ENCODE results near the gene ATG2B.
A peak's percentile ranks its signal among the peaks of the same experiment; 100 is the strongest.

The ATG2B gene

DNA sequence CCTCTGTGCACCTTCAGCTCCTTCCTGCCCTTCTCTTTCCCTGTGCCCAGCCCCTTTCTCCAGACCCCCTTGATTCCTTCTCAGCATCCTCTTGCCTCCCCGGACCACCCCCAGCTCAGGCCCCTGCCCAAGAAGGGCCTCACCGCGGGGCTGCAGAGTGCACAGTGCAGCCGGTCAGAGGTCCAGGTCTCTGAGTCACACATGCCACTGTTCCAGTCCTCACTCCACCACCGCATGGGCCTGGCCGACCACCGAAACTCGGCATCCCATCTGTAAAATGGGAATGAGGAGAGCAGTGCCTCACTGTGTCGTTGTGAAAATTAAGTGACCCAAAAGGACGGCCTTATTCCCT is 93.8 kb downstream of the ATG2B start:
- DNase-seq (ENCODE audit: low spot score), result no peak

DNA sequence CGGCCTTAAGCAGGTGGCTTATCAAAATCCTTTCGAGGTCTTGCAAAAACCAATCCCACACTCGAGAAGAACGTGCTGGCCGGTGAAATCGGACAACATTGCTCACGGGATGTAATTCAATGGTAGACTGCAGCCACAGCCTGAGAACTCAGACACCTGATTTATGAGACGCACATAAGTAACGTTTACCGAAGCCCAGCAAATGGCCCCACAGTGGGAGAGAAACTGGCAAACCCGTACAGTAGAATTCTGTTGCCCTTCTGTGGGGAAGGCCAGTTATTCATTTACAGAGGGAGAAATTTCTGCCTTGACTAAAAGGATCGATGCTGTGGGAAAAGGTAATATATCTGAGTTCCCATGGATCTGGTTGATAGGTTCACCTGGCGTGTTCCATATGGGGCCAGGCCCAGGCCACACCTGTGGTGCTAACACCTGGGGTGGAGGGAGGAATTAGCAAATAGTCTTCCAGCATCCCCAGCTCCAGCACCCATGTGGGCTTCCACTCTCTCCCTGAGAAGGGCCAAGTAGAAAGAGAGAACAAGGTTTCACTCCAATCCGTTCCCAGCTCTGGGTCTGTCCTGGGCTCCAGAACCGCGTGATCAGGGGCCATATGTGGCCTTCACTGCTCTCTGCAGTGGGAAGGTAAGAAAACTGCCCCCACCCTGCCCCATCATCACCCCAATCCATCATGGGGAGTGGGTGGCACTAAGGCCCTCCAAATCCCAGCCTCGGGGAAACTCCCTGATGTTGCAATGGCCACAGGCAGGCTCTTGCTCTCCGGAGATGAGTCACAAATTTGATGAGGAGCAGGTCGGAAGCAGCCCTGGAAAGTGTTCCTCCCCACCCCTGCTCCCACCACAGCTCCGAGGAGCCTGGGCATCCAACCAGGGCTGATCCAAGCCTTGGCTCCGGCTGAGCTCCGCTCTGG is 94.4 kb downstream of the ATG2B start:
- DNase-seq (ENCODE audit: low spot score), result peak; percentile 94

DNA sequence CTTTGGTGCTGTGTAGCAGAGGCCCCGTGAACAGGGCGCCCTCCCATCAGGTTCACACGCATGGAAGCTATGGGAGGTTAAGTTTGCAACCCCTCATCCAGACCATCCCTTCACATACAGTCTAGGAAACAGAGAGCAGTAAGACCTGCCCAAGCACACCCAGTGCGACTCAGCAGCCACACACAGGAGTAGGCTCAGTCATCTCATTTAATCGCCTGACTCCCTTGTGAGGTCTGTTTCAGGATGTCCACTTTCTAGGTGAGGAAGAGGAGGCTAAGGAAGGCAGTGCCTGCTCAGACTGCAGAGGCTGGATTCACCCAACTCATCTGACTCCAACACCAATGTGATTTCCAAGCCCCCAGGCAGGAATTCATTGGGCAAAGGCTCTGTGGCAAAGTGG is 95.2 kb downstream of the ATG2B start:
- no peak for DNase-seq (ENCODE audit: low spot score)

DNA sequence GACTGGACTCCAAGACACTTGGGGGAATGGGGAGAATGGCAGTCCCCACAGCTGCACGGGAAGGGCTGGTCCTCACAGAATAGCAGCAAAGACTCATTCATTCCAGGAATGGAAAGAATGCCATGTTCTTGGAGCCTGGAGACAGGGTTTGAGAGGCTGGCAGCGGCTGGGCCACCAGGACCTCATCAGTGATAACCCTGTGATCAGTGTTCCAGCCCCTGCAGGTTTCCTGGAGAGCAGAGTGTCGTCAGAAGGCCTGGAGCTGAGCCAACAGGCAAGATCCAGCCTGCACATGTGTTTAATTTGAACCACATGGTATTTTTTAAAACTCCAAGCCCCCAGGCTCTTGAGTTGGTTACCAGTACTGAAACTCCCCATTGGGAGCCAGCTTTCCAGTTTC is 95.8 kb downstream of the ATG2B start:
- peak; percentile 75 for DNase-seq (ENCODE audit: low spot score)

DNA sequence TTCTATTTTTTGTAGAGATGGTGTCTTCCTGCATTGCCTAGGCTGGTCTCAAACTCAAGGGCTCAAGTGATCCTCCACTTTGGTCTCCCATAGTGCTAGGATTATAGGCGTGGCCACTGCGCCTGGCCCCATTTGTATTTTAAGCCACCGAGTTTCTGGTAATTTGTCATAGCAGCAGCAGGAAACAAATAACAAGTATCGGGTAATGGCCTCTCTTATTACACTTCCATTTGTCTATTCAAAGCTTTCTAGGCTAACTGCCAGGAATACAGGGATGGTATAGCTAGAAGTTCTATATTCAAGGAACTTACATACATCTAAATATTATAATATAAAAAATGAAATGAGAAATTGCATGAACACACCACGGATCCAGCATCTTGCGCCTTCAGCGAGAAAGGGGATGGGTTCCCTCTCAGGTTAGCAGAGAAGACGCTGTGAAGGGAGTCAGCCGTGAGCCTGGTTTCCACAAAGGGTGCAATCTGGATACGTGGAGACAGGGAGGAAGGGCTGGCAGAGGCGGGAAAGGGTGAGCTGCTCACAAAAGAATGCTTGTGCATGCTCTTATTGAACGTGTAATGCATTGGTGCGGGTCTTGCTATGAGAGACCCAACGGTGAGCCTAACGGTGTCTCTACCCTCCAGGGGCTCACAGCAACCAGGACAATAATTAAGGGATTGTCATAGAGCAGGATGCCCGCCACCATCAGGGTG is 97.6 kb downstream of the ATG2B start:
- DNase-seq (ENCODE audit: low spot score), result no peak

DNA sequence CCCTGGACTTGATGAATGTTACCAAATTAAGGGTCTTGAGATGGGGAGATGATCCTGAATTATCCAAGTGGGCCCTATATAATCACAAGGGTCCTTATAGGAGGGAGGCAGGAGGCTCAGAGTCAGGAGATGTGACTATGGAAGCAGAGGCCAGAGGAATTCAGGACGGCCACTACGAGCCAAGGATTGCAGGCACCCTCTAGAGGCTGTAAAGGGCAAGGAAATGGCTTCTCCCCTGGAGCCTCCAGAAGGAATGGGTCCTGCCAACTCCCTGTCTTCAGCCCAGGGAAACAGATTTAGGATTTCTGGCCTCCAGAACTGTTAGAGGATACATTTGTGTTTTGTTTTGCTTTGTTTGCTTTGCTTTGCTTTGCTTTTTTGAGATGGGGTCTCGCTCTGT is 98.3 kb downstream of the ATG2B start:
- peak; percentile 45 for DNase-seq (ENCODE audit: low spot score)

DNA sequence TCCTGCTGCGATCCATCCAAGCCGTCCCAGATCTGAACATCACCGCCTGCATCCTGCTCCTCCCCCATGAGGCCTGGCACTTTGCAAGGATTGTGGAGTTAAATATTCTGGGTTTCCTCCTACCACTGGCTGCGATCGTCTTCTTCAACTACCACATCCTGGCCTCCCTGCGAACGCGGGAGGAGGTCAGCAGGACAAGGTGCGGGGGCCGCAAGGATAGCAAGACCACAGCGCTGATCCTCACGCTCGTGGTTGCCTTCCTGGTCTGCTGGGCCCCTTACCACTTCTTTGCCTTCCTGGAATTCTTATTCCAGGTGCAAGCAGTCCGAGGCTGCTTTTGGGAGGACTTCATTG is 99.0 kb downstream of the ATG2B start:
- no peak for DNase-seq (ENCODE audit: low spot score)

DNA sequence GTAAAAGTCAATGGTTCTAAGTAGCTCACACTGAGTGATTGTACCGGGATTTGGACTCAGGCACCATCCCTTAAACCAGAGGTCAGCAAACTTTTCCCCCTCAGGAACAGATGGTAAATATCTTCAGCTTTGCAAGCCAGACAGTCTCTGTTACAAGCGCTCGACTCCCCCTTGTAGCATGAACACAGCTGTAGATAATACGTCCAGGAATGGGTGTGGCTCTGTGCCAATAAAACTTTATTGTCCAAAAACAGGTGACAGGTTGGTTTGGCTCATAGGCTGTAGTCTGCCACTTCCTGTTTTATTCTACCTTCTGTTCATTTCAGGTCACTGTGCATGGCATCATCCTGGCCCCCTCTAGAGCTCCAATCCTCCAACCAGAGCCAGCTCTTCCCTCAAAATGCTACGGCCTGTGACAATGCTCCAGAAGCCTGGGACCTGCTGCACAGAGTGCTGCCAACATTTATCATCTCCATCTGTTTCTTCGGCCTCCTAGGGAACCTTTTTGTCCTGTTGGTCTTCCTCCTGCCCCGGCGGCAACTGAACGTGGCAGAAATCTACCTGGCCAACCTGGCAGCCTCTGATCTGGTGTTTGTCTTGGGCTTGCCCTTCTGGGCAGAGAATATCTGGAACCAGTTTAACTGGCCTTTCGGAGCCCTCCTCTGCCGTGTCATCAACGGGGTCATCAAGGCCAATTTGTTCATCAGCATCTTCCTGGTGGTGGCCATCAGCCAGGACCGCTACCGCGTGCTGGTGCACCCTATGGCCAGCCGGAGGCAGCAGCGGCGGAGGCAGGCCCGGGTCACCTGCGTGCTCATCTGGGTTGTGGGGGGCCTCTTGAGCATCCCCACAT is 99.6 kb downstream of the ATG2B start:
- no peak for DNase-seq (ENCODE audit: low spot score)

DNA sequence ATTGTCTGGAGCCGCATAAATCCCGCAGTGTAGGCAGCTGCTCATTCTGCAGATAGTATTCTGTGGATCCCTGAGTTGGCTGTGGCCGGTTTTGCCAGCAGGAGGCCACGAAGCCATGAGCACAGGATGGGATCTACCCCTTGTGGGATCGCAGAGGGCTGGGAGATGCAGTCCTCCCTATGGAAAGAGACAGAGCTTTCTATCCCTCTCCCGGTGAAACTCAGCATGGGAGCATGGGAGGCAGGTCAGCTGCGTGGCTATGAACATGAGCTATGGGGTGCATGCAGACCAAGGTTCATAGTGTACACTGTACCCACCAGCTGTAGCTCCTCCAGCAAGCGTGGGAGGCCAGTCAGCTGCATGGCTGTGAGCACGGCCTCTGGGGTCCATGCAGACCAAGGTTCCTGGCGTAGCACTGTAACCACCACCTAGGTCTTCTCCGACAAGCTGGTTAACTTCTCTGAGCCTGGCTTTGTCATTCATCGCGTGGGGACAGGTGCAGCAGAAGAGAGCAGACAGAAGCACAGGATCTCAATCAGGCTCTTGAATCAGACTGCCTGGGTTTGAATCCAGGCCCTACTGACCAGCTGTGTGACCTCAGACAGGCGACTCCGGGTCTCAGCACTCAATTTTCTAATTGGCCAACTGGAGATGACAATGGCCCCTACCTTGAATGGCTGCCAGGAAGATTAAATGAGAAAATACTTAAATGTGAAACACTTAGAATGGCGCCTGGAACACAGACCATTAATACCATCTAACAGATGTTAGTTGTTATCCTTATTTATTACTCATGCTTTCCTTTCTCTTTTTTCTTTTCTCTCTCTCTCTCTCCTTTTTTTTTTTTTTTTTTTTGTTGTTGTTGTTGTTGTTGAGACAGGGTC is 101.1 kb downstream of the ATG2B start:
- DNase-seq (ENCODE audit: low spot score), result no peak

DNA sequence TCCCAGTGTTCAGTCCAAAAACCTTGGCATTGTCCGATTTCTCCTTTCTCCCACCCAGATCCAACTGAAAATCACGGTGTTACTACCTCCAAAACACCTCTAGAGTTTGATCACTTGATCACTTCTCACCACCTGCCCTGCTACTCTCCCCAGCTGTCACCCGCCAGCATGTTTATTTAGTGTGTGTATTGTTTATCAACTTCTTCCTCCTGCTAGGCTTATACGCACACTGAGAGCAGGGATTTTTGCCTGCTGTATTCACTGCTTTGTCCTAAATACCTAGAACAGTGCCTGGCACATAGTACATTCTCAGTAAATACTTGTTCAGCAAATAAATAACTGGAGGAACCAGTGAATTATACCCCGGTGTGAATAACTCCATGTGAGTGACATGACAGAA is 102.1 kb downstream of the ATG2B start:
- no peak for DNase-seq (ENCODE audit: low spot score)

DNA sequence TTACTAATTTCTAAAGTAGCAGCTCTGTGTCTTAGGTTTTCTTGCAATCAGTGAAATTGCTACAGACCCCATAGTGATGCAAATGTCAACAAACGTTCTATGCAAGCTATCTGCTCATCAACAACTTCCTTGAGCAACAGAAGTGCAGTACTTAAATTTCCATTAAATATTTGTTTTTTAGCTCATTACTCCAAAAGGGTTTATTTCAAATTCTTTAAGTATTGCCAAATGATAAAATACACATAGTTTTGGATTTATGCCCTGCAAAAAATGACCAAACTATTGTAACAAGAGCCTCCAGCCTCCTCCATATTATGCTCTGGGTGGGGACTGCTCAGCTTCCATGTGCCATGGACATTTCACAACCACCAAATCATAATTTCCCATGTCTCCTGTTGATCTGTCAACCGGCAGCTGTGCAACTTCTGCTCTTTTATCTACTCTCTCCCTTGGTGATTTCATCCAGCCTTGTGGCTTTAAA is 102.8 kb downstream of the ATG2B start:
- DNase-seq (ENCODE audit: low spot score), result peak; percentile 67

DNA sequence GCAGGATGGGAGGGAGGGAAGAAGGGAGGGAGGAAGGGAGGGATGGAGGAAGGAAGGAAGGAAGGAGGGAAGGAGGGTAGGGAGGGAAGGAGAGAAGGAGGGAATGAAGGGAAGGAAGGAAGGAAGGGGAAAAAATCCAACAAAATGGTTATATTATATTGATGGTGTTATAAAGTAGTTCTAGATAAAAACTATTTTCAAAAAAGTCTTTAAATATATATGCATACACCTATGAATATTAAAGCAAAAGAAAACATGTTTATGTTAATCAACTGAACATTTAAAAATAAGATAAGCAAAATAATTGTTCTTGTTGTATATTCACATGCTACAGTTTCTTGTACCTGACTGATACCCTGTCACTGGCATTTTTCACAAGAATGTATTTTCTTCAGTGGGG is 105.2 kb downstream of the ATG2B start:
- DNase-seq (ENCODE audit: low spot score), result no peak

DNA sequence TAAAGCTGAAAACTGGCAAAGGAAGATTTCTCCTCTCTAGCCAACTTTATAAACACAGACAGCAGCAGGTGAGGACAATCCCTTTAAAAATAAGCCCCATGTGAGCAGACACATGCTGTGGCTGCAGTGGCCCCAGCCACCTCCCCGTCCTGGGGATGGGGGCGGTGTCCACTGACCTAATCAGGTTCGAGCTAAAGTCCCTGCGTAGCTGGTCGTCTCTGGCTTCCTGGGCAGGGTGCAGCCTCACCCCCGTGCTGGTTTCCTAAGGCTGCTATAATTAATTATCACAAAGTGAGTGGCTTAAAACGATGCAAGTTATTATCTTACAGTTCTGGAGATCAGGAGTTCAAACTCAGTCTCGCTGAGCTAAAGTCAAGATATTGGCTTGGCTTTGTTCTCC is 106.1 kb downstream of the ATG2B start:
- DNase-seq (ENCODE audit: low spot score), result no peak

DNA sequence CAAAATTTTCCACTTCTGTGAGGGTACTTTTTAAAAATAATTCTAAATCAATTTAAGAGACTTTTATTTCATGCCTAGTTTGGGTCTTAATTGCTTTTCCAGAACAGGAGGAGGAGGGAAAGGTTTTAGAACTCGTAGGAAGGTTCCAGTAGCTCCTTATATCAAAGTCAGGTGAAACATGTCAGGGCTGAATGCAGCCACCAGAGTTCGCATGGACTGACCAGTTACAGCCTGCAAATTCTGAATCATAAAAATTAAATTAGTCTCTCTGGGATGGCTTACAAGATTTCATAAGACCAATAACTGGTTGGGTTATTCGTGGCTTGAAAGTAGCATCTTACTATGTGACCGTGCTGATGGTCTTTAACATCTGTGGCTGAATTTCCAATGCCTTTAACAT is 106.7 kb downstream of the ATG2B start:
- peak; percentile 61 for DNase-seq (ENCODE audit: low spot score)

DNA sequence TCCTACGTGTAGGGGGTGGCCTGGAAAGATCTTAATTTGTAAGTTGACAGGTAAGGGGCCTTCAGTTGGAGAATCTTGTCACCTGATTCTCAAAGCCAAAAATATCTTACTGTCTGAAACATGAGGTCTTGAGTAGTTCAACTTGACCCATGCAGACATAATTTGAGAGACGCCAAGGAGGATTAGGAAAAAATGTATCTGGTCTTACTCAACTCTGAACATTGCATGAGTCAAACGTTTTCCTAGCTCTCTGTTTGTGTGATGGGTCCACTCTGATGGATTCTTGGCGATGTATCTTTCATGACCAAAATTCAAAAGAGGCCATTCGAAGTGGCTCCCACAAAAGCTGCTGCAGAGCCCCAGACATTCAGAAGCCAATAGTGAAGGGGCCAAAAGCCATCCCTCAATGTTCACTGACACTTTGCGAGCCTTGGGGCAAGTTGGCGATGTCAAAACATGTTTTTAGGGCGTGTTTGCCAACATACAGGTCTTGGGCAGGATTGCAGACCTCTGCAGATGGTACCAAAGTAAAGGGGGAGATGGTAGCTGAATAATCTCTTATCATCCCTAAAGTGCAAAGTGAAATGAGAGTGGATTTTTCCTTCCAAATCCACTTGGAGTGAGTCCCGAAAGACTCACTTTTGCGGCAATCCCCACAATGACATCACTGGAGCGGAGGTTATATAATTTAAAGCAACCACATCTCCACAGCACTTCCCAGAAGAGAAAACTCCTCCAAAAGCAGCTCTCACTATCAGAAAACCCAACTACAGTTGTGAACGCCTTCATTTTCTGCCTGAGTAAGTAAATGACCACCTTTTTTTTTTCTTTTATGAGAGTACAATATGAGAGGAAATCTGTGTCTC is 107.4 kb downstream of the ATG2B start, which contains the start of gene BDKRB1:
TSS of gene BDKRB1 (plus strand) at position 710 of the 866 bp plus-strand sequence. CDS start 7,473 bp downstream, outside the sequence.
- peak; percentile 77 for DNase-seq (ENCODE audit: low spot score)

DNA sequence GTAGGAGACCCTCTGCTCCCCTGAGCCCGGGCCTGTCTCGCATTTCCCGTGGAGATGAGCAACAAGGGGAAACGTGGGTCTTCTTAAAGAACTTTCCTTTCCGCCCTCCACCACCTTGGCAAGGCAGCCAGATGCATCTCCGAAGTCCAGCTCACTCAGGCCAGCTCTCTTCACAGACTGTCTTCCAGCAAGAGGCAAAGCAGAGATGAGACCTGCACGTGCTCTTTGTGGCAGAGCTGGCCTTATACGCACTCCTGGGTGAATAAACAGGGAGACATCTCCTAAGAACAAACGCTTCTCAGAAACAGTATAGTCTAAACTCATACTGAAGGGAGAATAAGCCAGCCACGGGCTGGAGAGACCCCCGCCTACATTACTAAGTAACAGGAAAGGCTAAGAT is 108.5 kb downstream of the ATG2B start:
- DNase-seq (ENCODE audit: low spot score), result no peak

DNA sequence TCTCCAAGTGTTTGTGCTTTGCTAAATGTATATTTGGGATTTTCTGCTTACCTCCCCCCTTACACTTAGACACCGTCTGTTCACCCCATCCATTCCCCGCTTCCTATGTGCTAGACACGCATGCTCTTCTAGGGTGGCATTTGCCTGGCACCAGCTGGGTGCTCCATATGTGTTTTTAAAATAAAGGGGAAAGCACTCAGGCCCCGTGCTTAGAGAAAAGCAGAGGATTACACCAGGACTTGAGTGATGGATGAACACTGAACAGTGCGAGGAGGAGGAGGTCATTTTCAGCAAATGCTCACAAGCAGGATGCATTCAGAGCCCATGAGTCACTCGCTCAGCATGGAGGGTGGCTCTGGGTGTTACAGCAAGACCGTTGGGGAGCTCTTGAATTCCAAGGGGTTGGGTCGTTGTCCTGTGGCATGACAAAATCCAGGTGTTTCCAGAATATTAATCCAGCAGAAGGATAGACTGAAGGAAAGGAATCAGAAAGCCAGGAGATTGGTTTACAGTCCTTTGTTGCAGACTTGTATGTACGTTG is 110.1 kb downstream of the ATG2B start:
- peak; percentile 82 for DNase-seq (ENCODE audit: low spot score)

DNA sequence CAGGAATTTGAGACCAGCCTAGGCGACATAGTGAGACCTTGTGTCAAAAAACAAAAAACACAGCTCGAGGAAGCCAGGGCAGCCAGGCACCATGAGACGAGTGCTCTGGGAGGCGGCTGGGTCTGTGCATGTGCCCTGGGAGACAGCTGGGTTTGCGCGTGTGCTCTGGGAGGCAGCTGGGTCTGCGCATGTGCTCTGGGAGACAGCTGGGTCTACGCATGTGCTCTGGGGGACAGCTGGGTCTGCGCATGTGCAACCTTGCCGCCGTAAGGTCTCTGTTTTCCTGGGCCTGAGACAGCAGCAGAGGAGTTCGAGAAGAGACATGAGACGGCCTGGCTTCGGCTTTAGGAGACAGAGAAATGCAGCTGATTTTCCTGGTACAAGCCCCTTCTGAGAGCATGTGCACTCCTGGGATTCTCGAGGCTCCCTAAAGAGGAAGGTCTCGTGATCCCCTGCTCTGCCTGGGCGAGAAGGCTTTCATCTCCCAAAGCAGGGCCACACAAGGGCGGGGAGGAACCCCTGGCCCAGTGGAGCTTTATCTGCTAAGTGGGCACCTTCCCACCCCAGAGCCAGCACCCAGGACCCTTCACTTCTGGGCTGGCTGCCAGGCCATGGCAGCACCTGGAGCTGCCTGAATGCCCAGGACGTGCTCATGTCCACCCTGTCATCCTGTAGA is 110.7 kb downstream of the ATG2B start:
- peak; percentile 86 for DNase-seq (ENCODE audit: low spot score)

DNA sequence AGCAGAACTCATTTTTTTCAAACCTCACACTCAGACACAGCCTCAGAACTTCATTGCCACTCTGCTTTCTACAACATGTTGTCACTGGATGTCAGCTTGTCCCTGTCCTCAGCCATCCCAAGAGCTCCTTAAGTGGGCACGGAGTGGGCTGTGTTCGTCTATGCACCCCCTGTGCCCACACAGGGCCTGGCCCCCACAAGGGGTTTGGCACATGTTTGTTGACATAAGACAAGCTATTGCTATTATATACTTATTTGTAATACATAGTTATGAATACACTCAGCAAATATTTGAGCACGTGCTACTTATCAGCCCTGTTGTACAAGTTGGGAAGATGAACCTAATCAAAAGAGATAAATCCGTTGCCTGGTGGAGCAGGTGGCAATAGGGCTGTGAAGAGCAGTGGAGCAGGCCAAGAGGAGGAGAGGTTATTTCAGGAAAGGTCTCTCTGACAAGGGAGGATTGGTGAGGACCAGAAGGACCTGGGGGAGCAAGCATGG is 111.4 kb downstream of the ATG2B start:
- DNase-seq (ENCODE audit: low spot score), result no peak
